Measurements from ENCODE around the gene IQSEC1. TPM values are rescaled to one million over a fixed set of nuclear protein-coding genes. Genes with fewer than 3 reads are reported as not detected.

Gene IQSEC1
- total RNA-seq, 2 donors from 2014 or later, result 22.7 to 24.5 TPM

DNA sequence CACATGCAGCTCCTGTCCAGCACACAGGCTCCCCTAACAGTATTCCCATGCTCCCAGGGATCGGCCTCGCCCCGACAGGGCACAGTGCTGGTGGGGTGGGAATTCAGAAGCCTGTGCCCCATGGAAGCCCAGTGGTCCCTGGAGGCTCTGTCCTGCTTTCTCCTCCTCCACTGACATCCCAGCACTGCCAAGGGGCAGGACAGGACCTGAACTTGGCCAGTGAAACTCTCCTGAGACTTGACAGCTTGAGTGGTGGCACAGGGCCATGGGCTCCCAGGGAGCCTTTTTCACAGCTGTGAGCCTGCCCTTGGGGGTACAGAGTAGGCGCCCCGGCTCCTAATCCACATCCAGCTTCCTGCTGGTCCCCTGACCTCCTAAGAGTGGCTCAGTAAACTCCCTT, 38.4 kb downstream of the IQSEC1 start:
- no peak overlapping the region for H3K4me3 ChIP-seq (ENCODE audit: low read length)
- no peaks in the 10 kb centered on the region for H3K36me3 ChIP-seq (ENCODE audit: control insufficient read depth, insufficient read depth, low read length)
- TF ChIP-seq CTCF (conservative IDR thresholded peaks at IDR 0.05), result no peak
- H3K9ac ChIP-seq (ENCODE audit: extremely low read depth, low read length, poor library complexity, severe bottlenecking), result no peak overlapping the region
- Mint-ChIP-seq H3K27ac (no peak overlapping the region), H3K9me3 (no peaks in the 10 kb centered on the region), H3K4me3 (no peak overlapping the region), H3K36me3 (ENCODE audit: low read depth) (no peaks in the 10 kb centered on the region), H3K27me3 (ENCODE audit: insufficient read depth) (no peaks in the 10 kb centered on the region), H3K4me1 (peaks cover 22% of the 10 kb centered on the region)
- 83 to 98% methylated on average over 2 to 5 of the region's 5 CpGs for WGBS, 2 experiments (ENCODE audit: insufficient coverage in 1 of 2, insufficient read length in 1 of 2)
- H3K9me3 ChIP-seq (ENCODE audit: control insufficient read depth, low read length), result no peaks in the 10 kb centered on the region
- no peak overlapping the region for H3K27ac ChIP-seq (ENCODE audit: low read depth, low read length)
- H3K4me1 ChIP-seq (ENCODE audit: control insufficient read depth, insufficient read depth, low read length), result peaks cover 4% of the 10 kb centered on the region
- H3K27me3 ChIP-seq (ENCODE audit: control insufficient read depth, insufficient read depth, low read length, poor library complexity, severe bottlenecking), result no peaks in the 10 kb centered on the region
- DNase-seq, result no peak

DNA sequence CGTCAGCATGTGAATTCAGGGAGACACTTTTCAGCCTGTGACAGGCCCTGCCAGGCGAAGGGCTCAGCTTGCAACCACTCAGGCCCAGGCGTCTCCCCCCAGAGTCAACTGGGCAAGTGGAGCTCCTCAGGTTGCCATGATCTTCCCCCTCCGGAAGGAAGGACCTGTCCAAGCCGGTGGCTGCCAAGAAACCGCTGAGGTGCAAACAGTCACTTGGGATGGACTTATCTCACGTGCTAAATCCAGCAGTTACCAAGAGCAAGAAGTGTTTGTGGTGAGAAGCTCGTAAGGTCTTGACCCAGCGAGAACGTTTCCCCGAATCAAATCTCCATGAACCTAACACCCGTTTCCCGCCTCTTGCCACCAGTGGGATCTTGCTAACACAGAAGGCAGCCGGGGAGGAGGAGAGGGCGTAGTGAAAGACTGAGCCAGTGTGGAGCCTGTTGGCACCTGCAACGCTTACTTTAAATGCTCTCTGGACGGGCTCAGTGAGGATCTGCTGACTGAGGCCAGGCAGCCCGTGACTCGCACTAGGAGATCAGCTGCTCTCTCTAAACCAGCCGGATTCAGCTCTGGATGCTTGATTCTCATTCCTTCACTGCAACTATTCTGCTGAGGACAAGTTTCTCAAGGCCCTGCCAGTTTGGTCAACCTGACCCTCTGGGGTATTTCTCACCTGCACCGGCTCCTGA, 39.0 kb downstream of the IQSEC1 start:
- Histone ChIP-seq H3K27me3 (ENCODE audit: control insufficient read depth, insufficient read depth, low read length, poor library complexity, severe bottlenecking) (no peaks in the 10 kb centered on the region), H3K9ac (ENCODE audit: extremely low read depth, low read length, poor library complexity, severe bottlenecking) (no peak overlapping the region), H3K4me1 (ENCODE audit: control insufficient read depth, insufficient read depth, low read length) (peaks cover 4% of the 10 kb centered on the region), H3K9me3 (ENCODE audit: control insufficient read depth, low read length) (no peaks in the 10 kb centered on the region), H3K36me3 (ENCODE audit: control insufficient read depth, insufficient read depth, low read length) (no peaks in the 10 kb centered on the region), H3K4me3 (ENCODE audit: low read length) (no peak overlapping the region), H3K27ac (ENCODE audit: low read depth, low read length) (no peak overlapping the region)
- Mint-ChIP-seq H3K27ac (no peak overlapping the region), H3K36me3 (ENCODE audit: low read depth) (no peaks in the 10 kb centered on the region), H3K4me1 (peaks cover 20% of the 10 kb centered on the region), H3K27me3 (ENCODE audit: insufficient read depth) (no peaks in the 10 kb centered on the region), H3K4me3 (no peak overlapping the region), H3K9me3 (no peaks in the 10 kb centered on the region)
- WGBS, 2 experiments (ENCODE audit: insufficient coverage in 1 of 2, insufficient read length in 1 of 2), result 90 to 91% methylated on average over 20 to 21 of the region's 21 CpGs
- TF ChIP-seq CTCF (conservative IDR thresholded peaks at IDR 0.05), result no peak
- no peak for DNase-seq

GRCh38 chr3:13032206-13032605, 41.0 kb downstream of the IQSEC1 start:
- Mint-ChIP-seq H3K27me3 (ENCODE audit: insufficient read depth) (no peaks in the 10 kb centered on the region), H3K4me1 (peaks cover 20% of the 10 kb centered on the region), H3K36me3 (ENCODE audit: low read depth) (no peaks in the 10 kb centered on the region), H3K4me3 (no peak overlapping the region), H3K9me3 (no peaks in the 10 kb centered on the region), H3K27ac (no peak overlapping the region)
- Histone ChIP-seq H3K9me3 (ENCODE audit: control insufficient read depth, low read length) (no peaks in the 10 kb centered on the region), H3K36me3 (ENCODE audit: control insufficient read depth, insufficient read depth, low read length) (no peaks in the 10 kb centered on the region), H3K9ac (ENCODE audit: extremely low read depth, low read length, poor library complexity, severe bottlenecking) (no peak overlapping the region), H3K4me3 (ENCODE audit: low read length) (no peak overlapping the region), H3K4me1 (ENCODE audit: control insufficient read depth, insufficient read depth, low read length) (peaks cover 4% of the 10 kb centered on the region), H3K27me3 (ENCODE audit: control insufficient read depth, insufficient read depth, low read length, poor library complexity, severe bottlenecking) (no peaks in the 10 kb centered on the region), H3K27ac (ENCODE audit: low read depth, low read length) (no peak overlapping the region)
- 94 to 97% methylated on average over 6 to 13 of the region's 13 CpGs for WGBS, 2 experiments (ENCODE audit: insufficient coverage in 1 of 2, insufficient read length in 1 of 2)
- TF ChIP-seq CTCF (conservative IDR thresholded peaks at IDR 0.05), result no peak
- no peak for DNase-seq
